Brain pericyte (primary cell): ENCODE results near the gene POU3F3.

Experiments used
- DNase-seq: peaks from one replicate; pipeline ENCODE4 v3.0.0-alpha.2; 2012; ENCODE audit warnings: low read depth, low spot score

The POU3F3 gene

DNA sequence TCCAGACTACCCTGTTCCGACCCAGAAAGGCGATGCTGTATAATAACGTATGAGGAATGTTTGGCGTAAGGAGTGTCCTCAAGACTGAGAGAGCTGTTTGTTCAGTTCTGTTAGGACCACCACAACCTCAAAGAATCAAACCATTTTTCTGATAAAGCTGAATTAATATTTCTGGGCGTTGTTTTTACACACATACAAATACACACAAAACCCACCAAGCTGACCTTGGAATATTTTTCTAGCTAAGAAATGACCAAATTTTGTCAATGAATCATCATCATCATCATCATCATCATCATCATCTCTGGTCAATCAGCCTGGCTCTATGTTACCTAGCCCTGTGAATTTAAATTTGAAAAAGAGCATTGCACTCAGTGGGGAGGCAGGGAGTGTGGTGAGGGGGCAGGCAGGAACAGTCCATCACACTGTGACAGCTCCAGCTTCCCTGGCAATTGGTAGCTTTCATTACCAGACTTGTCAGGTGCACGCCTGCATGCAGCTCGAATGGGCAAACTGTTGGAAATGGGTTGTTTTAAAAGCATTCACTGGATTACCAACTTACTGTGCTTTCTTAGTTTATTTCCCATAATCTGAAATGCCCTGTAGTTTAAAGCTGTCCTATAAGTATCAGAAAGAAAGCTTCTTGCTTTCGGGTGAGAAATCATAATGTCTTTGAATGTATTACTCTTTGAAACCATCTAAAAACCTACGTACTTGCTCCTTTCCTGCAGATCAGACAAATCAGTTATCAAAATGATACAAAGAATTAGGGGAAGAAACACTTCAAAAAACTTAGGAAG is 6.9 kb upstream of the POU3F3 start:
- DNase-seq: no peak

DNA sequence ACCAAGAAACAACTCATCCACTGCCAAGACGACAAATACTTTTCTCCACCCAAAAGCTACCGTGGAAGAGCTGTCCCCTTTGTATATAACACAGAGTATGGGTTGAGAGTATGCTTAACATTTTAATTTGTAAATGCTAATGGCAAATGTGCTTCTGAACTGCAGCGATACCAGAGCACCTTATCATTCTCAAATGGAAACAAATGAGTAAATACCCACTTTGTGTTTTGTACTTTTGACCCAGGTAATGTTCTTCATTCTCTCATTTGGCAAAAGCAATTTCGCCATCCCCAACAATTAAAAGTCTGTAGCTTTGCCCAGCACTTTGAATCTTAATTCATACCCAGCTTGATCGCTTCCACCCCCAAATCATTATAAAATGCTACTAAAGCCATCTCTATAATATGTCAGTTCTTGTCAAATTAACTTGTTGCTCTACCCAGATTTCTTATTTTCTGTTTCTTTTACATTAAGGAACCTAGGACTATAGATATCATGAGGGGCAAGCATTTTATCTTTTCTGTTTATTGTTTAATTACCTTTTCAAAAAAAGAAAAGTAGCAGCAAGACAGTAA is 6.2 kb upstream of the POU3F3 start:
- DNase-seq: no peak

DNA sequence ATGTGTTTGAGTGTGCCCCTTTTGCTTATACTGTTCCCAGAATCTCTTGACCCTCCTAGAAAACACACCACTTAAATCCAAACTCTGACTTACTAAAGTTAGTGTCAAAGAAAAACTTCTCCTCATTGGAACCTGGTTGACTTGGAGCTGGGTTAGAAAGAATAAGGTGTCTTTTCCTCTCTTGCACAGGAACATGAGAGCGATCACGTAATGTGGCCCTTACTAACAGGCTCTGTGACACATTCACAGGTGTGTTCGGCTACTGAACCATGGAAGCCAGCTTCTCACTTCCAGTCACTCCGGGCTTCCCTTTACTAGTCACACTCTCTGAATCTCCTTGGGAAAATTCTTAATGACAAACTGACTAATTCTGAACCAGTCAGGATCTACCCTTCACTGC is 5.4 kb upstream of the POU3F3 start:
- no peak for DNase-seq

DNA sequence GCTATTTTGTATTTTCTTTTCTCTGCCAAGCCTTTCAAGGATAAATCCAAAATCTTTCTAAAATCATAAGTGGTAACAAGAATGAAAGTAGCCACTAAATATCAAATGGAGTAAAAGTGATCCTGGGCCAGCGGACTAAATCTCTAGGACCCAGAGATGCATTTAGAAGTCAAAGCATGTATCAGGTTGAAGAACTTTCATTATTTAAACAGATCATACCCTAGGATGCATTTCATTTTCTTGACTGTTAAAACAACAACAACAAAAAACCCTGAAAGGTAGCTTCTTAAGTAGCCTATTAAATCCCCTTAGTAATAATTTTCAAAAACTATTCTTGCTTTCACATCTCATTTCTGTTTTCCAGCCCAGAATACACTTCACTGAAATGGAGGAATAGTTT is 4.8 kb upstream of the POU3F3 start:
- no peak for DNase-seq

DNA sequence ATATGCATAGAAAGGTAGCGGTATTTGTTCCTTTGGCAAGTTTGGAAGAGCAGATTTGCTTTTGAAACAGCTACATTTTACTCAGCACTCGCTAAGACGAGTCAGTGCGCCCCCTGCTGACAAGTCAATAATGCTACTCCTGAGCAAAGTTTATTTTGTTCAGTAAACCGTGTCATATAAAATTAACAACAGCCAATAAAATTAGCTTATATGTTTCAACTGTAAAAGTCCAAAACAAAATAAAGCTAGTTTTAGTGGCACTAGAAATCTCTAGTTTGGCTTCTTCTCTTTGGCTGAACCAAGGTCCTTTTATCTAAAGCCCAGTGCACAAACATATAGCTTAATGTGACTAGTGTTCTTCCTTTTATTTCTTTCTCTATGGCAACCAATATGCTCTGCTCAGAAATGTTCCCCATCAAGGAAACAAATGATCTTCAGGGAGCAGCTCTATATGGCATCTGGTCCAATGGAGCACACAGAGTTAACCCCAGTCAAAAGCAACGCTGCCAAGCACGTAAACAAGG is 4.2 kb upstream of the POU3F3 start:
- DNase-seq: no peak

DNA sequence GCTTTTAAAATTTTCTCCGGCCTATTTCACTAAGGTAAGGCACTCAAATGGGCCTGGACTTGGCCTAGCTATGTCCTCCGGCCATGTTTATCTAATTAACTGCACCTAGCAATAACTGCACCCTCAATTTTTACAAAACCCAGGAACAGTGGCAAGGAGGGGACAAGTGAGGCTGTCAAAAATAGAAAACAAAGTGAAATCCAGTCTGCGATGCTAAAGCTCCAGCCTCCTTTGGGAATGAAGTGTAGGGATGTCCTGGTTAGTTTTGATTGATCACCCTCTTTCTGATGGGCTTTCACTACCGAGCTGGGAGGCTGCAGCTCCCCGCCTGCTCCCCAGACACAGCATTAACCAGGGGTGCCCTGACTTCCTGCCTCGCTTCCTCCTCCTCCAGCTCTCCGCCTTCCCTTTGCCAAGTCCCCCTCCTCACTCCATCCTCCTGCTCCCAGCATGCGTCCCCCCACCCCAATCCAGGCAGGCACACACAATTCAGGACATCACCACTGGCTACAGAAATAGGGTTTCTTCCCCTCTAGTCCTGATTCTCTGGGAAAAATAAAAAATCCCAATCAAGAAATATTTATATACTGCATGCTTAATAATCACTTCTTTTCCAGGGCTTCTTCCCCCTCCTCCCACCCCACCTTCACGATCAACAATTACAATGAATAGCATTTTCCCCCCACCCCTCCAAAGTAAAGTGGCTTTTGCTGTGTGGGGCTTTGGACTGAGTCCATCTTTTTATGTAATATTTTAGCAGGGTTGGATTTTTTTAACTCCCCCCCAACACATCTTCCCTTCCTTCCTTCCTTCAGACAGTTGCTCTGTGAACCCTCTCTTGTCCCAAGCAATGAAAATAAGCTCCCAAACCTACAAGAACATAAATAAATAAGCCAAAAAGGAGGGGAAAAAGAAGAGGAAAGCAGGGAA is 3.3 kb upstream of the POU3F3 start:
- no peak for DNase-seq

DNA sequence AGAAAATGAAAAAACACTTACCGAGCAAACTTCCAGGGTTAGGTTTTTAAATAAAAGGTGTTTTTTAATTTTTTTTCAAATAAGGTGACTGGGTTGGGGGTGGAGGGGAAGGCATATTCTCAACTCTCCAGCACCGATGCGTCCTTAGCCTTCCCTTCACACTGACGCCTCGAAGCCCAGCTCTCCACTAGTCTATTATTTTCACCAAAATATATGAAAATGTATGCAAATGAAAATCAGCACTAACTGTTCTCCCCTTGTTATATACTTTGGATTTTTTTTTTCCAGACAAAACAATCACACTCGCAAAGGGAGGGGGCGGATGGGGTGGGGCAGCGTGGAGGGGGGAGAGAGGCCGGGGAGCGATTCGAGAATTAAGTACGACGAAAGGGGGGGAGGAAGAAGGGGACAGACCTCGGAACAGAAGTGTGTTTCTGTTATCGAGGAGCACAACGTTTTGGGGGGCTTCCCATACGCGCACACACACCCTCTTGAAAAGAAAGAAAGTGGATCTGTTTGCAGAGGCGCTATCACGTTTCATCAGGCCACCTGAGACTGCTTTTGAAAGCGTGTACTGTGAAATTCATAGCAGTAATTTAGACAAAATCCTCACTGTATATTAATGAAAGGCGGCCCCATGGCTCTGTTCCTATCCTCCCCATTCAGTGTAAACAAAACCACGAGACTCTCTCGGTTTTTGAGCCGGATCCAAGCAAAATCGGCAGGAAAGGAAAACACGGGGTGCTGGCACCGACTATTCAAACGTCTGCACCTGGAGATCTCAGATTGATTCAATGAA is 2.4 kb upstream of the POU3F3 start:
- no peak for DNase-seq

DNA sequence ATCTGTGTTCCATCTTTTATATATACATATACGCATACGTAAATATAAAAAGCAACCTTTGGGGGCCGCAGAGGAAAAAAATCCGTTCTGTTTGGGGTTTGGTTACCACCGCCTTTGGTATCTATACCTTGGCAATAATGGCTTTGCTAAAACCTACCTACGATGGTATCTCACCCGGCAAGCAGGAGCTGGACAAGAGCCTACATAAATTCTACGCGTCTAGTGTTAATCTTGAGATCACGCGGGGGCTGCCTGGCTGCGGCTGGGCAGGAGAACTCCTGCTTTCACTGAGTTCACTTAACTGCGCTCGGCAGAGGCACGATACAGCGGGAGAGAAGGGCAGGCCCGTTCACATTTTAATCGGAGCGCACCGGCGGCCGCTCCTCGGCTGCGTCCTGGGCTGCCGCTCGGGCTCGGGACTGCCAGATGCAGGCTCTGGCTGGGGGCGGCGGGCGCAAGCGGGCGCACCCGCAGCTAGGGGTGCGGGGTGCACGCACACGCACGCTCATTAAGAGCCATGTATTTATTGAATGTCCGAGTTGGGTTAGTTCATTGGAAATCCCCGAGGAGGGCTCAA is 1.7 kb upstream of the POU3F3 start:
- no peak for DNase-seq

DNA sequence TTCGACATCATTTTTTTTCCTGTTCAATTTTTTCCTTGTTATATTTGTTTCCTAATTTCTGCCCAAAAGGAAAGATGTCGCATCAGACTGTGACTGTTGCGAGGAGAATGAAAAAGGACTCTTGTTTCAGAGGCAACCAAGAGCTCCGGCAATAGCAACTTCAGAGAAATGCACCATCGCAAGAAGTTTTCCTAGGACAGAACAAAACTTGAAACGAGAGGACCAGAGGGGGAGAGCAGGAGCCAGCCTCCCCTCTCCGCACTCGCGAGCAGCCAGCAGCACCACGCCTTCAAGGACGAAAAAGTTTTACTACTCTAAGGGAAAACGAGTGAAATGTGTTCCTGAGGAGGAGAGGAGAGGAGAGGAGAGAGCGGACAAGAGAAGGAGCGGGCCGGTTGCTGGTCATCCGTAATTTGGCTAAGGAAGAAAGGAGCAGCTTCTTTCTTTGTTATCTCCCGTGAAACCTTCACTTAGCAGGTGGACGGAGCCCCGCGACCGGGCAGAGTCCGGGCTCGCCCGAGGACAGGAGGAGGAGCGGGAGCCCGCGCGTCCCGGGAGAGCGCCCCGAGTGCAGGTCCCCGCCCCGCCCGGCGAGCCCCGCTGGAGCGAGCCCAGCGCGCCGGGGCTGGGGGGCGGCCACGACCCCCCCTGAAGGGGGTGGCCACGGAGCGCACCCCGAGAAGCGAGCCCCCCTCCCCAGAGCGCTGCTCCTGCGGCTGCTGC is 744 bp downstream of the POU3F3 start:
- DNase-seq: no peak

DNA sequence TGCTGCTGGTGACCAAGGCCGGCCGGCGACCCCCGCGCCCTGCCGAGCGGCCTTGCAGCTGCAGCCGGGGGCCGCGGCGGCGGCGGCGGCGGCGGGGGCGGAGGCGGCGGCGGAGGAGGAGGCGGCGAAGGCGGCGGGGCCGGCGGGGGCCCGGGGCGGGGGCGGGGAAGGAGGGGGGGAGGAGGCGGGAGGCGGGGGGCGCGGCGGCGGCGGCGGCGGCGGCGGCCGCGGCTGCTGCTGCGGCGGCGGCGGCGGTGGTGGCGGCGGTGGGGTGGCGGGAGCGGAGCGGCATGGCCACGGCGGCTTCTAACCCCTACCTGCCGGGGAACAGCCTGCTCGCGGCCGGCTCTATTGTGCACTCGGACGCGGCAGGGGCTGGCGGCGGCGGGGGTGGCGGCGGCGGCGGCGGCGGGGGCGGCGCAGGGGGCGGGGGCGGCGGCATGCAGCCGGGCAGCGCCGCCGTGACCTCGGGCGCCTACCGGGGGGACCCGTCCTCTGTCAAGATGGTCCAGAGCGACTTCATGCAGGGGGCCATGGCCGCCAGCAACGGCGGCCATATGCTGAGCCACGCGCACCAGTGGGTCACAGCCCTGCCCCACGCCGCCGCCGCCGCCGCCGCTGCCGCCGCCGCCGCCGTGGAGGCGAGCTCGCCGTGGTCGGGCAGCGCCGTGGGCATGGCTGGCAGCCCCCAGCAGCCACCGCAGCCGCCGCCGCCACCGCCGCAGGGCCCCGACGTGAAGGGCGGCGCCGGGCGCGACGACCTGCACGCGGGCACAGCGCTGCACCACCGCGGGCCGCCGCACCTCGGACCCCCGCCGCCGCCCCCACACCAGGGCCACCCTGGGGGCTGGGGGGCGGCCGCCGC is 1.5 kb downstream of the POU3F3 start:
- no peak for DNase-seq

DNA sequence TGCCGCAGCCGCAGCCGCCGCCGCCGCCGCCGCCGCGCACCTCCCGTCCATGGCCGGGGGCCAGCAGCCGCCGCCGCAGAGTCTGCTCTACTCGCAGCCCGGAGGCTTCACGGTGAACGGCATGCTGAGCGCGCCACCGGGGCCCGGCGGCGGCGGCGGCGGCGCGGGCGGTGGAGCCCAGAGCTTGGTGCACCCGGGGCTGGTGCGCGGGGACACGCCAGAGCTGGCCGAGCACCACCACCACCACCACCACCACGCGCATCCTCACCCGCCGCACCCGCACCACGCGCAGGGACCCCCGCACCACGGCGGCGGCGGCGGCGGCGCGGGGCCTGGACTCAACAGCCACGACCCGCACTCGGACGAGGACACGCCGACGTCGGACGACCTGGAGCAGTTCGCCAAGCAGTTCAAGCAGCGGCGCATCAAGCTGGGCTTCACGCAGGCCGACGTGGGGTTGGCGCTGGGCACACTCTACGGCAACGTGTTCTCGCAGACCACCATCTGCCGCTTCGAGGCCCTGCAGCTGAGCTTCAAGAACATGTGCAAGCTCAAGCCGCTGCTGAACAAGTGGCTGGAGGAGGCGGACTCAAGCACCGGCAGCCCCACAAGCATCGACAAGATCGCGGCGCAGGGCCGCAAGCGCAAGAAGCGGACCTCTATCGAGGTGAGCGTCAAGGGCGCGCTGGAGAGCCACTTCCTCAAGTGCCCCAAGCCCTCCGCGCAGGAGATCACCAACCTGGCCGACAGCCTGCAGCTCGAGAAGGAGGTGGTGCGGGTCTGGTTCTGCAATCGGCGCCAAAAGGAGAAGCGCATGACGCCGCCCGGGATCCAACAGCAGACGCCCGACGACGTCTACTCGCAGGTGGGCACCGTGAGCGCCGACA is 2.4 kb downstream of the POU3F3 start:
- no peak for DNase-seq

DNA sequence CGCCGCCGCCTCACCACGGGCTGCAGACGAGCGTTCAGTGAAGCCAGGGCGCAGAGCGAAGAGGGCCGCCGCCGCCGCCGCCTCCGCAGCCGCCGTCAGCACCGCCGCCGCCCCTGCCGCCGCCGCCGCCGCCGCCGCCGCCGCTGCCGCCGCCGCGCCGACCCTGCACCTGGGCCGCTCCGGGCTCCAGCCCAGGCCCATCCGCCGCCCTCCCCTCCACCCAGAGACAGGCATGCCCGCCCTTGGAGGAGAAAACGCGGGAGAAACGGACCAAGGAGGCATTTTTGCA is 3.0 kb downstream of the POU3F3 start:
- no peak for DNase-seq

DNA sequence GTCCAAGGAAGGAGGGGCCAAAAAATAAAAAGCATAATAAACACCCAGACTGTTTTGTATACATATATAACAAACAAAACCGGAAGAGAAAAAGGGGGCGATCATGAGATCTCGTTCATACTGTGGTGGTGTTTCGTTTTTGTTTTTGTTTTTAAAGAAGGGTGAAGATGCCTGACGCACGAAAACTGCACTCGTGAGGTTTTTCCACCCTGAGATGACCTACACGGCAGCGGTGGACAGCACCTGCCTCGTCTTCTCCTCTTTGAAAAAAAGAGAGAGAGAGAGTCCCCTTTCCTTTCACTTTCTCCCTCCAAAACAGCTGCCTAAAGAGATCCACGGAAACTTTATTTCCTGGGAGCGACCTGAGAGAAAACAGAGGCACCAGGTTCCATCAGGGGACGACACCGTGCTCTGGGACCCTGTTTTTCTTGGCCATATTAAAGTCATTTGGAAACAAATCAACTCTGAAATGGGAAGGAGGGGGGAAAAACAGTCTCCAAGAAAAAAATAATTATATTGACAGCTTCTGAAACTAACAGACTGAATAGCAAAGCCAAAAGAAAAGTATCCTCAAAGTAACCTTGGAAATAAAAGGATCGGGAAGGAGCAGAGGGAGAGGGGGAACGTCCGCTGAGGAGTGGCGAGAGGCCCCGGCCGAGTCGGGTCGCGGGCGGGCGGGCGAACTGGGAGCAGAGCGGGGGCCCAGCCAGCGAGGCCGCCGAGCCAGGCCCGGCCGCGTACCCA is 3.5 kb downstream of the POU3F3 start:
- no peak for DNase-seq

DNA sequence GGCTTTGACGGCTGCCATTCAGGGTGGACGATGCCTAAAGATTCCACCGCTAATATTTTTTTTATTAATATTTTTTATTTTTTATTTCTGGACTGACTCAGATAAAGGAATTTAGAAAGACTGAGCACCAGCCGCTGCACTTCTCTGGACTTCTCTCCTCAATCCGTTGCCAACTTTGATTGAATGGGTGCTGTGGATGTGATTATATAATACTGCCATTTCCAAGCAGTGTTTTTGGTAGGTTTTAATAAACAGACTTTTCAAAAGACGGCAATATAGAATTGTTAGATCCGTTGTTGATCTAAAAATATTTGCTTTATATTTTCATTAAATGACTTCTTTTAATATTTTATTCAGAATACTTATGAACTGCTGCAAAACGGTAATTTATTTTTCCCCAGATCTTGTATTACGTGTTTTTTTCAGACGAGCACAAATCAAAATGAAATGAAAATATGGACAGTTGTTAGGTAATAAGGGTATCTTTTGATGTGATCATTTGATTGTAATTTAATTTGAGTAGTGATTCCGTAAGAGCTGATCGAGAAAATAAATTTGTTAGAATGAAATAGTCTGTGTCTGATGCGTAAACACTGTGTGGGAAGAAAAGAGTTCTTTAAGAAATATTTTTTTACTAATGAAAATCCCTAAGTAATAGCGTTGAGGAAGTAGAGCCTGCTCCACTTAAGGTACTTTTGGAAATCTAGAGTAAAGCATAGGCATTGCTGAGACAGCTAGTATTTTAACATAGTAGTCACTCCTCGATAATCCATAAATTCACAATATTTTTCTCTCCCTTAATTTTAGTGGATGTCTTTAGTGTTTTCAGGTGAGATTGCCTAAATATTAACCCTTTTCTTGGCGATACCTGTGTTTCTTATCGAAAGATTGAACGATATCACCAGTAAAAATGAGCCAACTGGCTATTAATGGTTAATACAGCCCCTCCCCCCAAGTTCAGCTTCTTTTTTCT is 4.4 kb downstream of the POU3F3 start:
- DNase-seq: no peak

DNA sequence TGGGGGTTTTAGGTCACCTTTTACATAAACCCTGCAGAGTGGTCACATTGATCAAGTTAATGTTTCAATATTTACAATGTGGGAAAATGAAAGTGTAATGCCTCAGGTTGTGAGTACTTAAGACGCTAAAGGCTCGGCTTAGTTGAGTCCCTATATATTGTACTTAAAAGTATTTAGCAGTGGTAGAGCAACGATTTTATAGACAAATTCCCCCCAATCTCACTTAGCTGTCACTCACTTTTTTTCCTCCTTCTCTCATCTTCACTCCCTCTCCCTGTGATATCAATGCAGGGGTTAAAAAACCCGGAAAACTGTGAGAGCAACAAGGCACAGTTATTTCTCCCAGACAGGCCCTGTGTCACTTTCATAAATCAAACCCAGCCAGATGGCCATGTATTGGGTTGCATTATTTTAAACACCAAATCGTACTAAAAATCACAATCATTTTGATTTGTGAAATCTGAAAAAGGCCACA is 5.4 kb downstream of the POU3F3 start:
- DNase-seq: no peak

DNA sequence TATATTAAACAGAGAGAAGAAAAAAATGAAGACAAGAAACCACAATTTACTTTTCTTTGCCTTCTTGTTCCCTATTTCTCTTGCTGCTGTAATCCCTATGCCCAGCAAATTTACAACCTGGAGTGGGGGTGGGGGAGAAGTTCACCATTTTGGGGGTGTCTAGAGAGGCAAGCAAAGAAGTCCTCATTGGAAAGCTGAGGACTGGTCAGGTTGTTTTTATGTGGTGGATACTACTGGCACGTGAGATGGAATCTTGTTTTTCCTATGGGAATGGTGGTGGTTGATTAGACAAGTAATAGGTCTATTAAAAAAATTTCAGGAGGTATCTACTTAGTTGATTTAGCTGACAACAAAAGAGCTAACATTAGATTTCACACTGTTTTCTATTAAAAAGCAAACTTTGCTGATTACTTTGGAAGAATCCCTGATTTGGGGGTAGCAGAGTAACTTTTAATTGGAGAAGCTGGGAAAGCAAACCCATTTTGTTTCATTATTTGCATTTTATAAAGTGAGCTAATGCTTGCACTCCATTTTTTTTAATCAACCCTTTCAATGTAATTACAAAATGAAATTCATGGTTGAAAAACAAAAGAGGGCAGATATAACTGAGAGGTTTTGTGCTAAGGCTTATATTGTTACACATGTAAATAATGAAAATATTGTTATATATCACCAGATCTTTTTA is 6.0 kb downstream of the POU3F3 start:
- no peak for DNase-seq
